ENCODE data around the gene AFF3. TPM values are rescaled to one million over a fixed set of nuclear protein-coding genes. Genes with fewer than 3 reads are reported as not detected.

Gene AFF3
- total and polyA plus RNA-seq, 4 donors, result 4.2 to 90.9 (median 14.6) TPM

DNA sequence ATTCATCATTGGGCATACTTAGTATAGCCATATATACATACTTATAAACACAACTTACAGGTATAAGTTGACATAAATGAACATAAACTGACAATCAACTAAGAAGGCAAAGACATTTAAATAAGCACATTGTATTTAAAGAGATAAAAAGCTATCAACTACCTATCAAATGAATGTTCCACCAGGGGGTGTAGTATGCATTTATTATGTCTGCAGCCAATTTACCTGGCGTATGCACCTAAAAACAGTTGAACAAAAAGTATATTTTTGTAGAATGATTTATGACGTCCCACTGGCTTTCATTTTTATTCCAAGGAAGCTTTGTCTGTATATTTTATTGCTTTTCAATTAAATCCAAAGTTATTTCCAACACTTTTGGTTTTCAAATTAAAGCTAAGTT, 323.5 kb downstream of the AFF3 start:
- H3K4me1 ChIP-seq (ENCODE audit: control insufficient read depth in 5 of 5, insufficient read depth in 5 of 5, low read length in 5 of 5), result no peaks in the 10 kb centered on the region
- no peak overlapping the region for H3K9ac ChIP-seq (ENCODE audit: insufficient read depth in 1 of 2, low read length in 2 of 2)
- 76 to 83% methylated on average over 2 of the region's 2 CpGs for WGBS, 2 donors
- H3K4me3 ChIP-seq, result no peak overlapping the region
- TF ChIP-seq, protein P1, sequence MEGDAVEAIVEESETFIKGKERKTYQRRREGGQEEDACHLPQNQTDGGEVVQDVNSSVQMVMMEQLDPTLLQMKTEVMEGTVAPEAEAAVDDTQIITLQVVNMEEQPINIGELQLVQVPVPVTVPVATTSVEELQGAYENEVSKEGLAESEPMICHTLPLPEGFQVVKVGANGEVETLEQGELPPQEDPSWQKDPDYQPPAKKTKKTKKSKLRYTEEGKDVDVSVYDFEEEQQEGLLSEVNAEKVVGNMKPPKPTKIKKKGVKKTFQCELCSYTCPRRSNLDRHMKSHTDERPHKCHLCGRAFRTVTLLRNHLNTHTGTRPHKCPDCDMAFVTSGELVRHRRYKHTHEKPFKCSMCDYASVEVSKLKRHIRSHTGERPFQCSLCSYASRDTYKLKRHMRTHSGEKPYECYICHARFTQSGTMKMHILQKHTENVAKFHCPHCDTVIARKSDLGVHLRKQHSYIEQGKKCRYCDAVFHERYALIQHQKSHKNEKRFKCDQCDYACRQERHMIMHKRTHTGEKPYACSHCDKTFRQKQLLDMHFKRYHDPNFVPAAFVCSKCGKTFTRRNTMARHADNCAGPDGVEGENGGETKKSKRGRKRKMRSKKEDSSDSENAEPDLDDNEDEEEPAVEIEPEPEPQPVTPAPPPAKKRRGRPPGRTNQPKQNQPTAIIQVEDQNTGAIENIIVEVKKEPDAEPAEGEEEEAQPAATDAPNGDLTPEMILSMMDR (IDR thresholded peaks at IDR 0.05; ENCODE audit: control extremely low read depth, extremely low read depth), result no peak
- no peak for DNase-seq
- H3K27me3 ChIP-seq (ENCODE audit: control insufficient read depth in 3 of 3, insufficient read depth in 3 of 3, low read length in 2 of 3), result no peaks in the 10 kb centered on the region
- no peak overlapping the region for H3K27ac ChIP-seq (ENCODE audit: low read depth in 1 of 2, low read length in 1 of 2)
- no peak for ATAC-seq (ENCODE audit: insufficient read depth, low FRiP score)
- H3K9me3 ChIP-seq (ENCODE audit: control insufficient read depth in 4 of 4, insufficient read depth in 3 of 4, low read length in 3 of 4), result peaks cover 0 to 2% (median 0%) of the 10 kb centered on the region in 4 donors
- peaks cover 0 to 7% (median under 1%) of the 10 kb centered on the region in 4 donors for H3K36me3 ChIP-seq (ENCODE audit: control insufficient read depth in 4 of 4, insufficient read depth in 4 of 4, low read length in 4 of 4)

DNA sequence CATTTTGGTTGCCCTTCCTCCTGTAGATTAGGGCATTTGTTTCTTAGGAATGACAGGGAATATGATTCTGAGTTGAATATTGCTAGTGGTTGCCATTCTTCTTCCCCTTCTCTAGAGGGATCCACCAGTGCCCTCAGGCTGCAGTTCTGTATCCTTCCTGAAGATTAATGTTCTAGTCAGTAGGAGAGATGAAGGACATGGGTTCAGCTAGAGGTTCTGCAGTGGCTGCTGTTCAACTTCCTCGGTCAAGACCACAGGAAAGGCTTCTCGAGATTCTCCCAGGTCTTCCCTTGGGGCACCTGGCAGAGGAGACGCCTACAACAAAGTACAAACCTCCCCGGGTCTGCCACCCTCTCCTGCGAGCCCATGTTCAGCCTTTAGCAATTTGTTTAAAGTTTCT, 325.5 kb downstream of the AFF3 start:
- H3K4me3 ChIP-seq, result no peak overlapping the region
- WGBS, 2 donors, result 86 to 91% methylated on average over 5 of the region's 5 CpGs

DNA sequence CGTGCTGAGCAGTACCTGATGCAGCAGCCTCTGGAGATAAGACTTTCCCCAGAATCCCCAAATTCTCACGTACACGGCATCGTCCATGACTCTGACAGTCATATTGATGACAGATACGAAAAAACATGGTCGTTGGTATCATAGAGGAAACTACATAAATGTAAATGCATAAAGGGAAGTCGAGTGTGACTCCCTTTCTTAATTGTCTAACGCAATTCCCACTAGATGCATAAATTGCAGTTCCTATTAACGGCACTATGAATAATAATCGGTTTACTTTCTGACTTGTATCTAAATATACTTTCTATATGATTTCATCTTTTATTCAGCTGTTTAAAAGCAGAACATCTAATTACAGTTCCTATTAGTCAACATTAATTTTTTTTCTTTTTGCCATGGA, 330.0 kb downstream of the AFF3 start:
- Histone ChIP-seq H3K27ac (ENCODE audit: low read depth in 1 of 2, low read length in 1 of 2) (no peak overlapping the region), H3K36me3 (ENCODE audit: control insufficient read depth in 4 of 4, insufficient read depth in 4 of 4, low read length in 4 of 4) (peaks cover 0 to 4% (median 0%) of the 10 kb centered on the region in 4 donors), H3K9ac (ENCODE audit: insufficient read depth in 1 of 2, low read length in 2 of 2) (no peak overlapping the region), H3K9me3 (ENCODE audit: control insufficient read depth in 4 of 4, insufficient read depth in 3 of 4, low read length in 3 of 4) (peaks cover 0 to 2% (median 0%) of the 10 kb centered on the region in 4 donors), H3K27me3 (ENCODE audit: control insufficient read depth in 3 of 3, insufficient read depth in 3 of 3, low read length in 2 of 3) (no peaks in the 10 kb centered on the region), H3K4me1 (ENCODE audit: control insufficient read depth in 5 of 5, insufficient read depth in 5 of 5, low read length in 5 of 5) (peaks cover 0 to 8% (median 0%) of the 10 kb centered on the region in 5 donors), H3K4me3 (no peak overlapping the region)
- ATAC-seq (ENCODE audit: insufficient read depth, low FRiP score), result no peak
- TF ChIP-seq, protein P1 (IDR thresholded peaks at IDR 0.05; ENCODE audit: control extremely low read depth, extremely low read depth), result no peak
- DNase-seq, result no peak
- 78 to 80% methylated on average over 10 of the region's 10 CpGs for WGBS, 2 donors

More for the DNA sequence above, 325.5 kb downstream of the AFF3 start:
- H3K27me3 ChIP-seq (ENCODE audit: control insufficient read depth in 3 of 3, insufficient read depth in 3 of 3, low read length in 2 of 3), result no peaks in the 10 kb centered on the region
- no peak for DNase-seq
- TF ChIP-seq, protein P1 (IDR thresholded peaks at IDR 0.05; ENCODE audit: control extremely low read depth, extremely low read depth), result no peak
- H3K4me1 ChIP-seq (ENCODE audit: control insufficient read depth in 5 of 5, insufficient read depth in 5 of 5, low read length in 5 of 5), result peaks cover 0 to 8% (median 0%) of the 10 kb centered on the region in 5 donors
- no peak overlapping the region for H3K9ac ChIP-seq (ENCODE audit: insufficient read depth in 1 of 2, low read length in 2 of 2)
- H3K36me3 ChIP-seq (ENCODE audit: control insufficient read depth in 4 of 4, insufficient read depth in 4 of 4, low read length in 4 of 4), result peaks cover 0 to 7% (median 0%) of the 10 kb centered on the region in 4 donors
- ATAC-seq (ENCODE audit: insufficient read depth, low FRiP score), result no peak
- peaks cover 0 to 2% (median 0%) of the 10 kb centered on the region in 4 donors for H3K9me3 ChIP-seq (ENCODE audit: control insufficient read depth in 4 of 4, insufficient read depth in 3 of 4, low read length in 3 of 4)
- no peak overlapping the region for H3K27ac ChIP-seq (ENCODE audit: low read depth in 1 of 2, low read length in 1 of 2)

DNA sequence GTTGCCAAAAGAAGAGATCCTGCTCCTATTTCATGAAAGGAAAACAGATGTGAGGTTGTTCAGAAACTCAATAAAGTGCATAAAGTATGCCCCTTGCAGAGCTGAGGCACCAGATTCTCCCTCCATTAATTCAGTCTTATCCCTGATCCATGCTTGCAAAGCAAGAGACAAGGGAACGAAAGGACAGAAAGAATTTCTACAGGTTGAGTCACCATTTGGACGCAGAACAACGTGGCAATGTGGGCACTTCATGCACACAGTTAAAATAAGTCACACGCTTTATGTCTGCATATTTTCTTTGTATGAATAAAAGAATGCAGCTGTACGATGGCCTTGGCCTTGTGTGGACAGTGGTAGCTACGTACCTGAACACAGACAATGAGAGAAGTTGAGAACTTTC, 330.8 kb downstream of the AFF3 start:
- Histone ChIP-seq H3K36me3 (ENCODE audit: control insufficient read depth in 4 of 4, insufficient read depth in 4 of 4, low read length in 4 of 4) (peaks cover 0 to 2% (median 0%) of the 10 kb centered on the region in 4 donors), H3K9ac (ENCODE audit: insufficient read depth in 1 of 2, low read length in 2 of 2) (no peak overlapping the region), H3K27ac (ENCODE audit: low read depth in 1 of 2, low read length in 1 of 2) (no peak overlapping the region), H3K27me3 (ENCODE audit: control insufficient read depth in 3 of 3, insufficient read depth in 3 of 3, low read length in 2 of 3) (no peaks in the 10 kb centered on the region), H3K9me3 (ENCODE audit: control insufficient read depth in 4 of 4, insufficient read depth in 3 of 4, low read length in 3 of 4) (peaks cover 0 to 2% (median 0%) of the 10 kb centered on the region in 4 donors), H3K4me3 (no peak overlapping the region), H3K4me1 (ENCODE audit: control insufficient read depth in 5 of 5, insufficient read depth in 5 of 5, low read length in 5 of 5) (peaks cover 0 to 8% (median 4%) of the 10 kb centered on the region in 5 donors)
- TF ChIP-seq, protein P1 (IDR thresholded peaks at IDR 0.05; ENCODE audit: control extremely low read depth, extremely low read depth), result no peak
- ATAC-seq (ENCODE audit: insufficient read depth, low FRiP score), result no peak
- WGBS, 2 donors, result 94 to 96% methylated on average over 6 of the region's 6 CpGs
- no peak for DNase-seq

Measured in lung (tissue), 12 donors.